ENCODE data around the gene OR10D3. TPM values are rescaled to one million over a fixed set of nuclear protein-coding genes. Genes with fewer than 3 reads are reported as not detected.

The OR10D3 gene
- total RNA-seq, 4 donors from 2014 or later: not detected

DNA sequence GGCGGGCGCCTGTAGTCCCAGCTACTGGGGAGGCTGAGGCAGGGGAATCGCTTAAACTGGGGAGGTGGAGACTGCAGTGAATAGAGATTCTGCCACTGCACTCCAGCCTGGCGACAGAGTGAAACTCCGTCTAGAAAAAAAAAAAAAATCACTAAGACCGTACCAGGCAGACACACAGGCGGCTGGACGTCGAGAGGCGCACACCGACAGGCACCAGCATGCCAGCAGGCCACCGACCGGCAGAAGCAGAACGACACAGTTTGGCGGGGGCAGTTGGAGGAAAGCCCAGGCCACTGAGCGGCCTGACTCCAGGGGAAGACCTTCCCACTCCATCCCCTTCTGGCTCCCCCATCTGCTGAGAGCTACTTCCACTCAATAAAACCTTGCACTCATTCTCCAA lies 17.5 kb downstream of the OR10D3 start:
- 92 to 98% methylated on average over 16 of the region's 16 CpGs for WGBS, 2 donors
- H3K4me3 ChIP-seq: no peak overlapping the region
- no peak for DNase-seq (ENCODE audit: low spot score in 2 of 2)
- H3K9me3 ChIP-seq: no peaks in the 10 kb centered on the region
- no peaks in the 10 kb centered on the region for H3K27me3 ChIP-seq
- H3K36me3 ChIP-seq: no peaks in the 10 kb centered on the region
- TF ChIP-seq EP300 (IDR thresholded peaks at IDR 0.05) (no peak), POLR2A (IDR thresholded peaks at IDR 0.05) (no peak)
- TF ChIP-seq, protein P1, sequence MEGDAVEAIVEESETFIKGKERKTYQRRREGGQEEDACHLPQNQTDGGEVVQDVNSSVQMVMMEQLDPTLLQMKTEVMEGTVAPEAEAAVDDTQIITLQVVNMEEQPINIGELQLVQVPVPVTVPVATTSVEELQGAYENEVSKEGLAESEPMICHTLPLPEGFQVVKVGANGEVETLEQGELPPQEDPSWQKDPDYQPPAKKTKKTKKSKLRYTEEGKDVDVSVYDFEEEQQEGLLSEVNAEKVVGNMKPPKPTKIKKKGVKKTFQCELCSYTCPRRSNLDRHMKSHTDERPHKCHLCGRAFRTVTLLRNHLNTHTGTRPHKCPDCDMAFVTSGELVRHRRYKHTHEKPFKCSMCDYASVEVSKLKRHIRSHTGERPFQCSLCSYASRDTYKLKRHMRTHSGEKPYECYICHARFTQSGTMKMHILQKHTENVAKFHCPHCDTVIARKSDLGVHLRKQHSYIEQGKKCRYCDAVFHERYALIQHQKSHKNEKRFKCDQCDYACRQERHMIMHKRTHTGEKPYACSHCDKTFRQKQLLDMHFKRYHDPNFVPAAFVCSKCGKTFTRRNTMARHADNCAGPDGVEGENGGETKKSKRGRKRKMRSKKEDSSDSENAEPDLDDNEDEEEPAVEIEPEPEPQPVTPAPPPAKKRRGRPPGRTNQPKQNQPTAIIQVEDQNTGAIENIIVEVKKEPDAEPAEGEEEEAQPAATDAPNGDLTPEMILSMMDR (IDR thresholded peaks at IDR 0.05): no peak
- no peaks in the 10 kb centered on the region for H3K4me1 ChIP-seq
- H3K27ac ChIP-seq: no peak overlapping the region

DNA sequence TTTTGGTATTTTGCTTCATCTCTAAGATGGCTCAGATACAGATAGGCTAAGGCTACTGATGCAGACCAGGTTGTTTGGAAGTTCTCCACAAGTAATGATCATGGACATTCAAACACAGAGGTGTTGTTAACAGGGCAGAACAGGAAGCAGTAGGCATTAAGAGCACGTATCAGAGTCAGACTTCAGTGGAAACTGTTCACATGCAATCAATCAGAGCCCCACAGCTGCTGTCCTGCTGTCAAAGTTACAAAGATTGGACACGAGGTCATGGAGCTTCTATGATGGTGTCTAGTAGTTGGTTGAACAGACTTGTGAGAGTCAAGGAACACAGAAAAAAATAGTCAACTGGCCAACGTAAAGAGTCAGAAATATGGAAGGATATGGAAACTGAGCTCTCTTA lies 19.8 kb downstream of the OR10D3 start:
- H3K36me3 ChIP-seq: no peaks in the 10 kb centered on the region
- WGBS, 2 donors: 53 to 57% methylated on average over 3 of the region's 3 CpGs

DNA sequence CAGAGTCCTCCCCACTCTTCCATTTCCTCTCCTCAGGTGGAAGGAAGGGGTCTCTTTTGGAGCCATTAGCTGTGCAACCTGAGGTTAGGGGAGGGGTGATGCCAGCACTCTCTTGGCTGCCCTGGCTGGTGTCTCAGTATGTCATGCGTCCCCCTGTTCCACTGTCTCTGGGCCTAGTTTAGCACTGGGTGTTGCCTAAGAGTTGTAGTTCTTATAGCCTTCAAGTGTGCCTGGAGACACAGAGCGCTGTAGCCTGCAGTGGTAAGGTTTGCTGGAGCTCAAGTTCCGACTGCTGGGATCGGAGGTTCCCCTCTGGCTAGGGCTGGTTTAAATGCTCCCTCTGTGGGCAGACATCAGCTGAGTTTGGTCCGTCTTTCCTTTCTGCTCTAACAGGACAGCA lies 20.9 kb downstream of the OR10D3 start:
- no peak for DNase-seq (ENCODE audit: low spot score in 2 of 2)
- H3K36me3 ChIP-seq: no peaks in the 10 kb centered on the region
- WGBS, 2 donors: 85 to 86% methylated on average over 5 of the region's 5 CpGs

More for the DNA sequence above, 19.8 kb downstream of the OR10D3 start:
- H3K27me3 ChIP-seq: no peaks in the 10 kb centered on the region
- no peaks in the 10 kb centered on the region for H3K9me3 ChIP-seq
- TF ChIP-seq POLR2A (IDR thresholded peaks at IDR 0.05) (no peak), EP300 (IDR thresholded peaks at IDR 0.05) (no peak)
- TF ChIP-seq, protein P1 (IDR thresholded peaks at IDR 0.05): no peak
- no peak overlapping the region for H3K27ac ChIP-seq
- no peak for DNase-seq (ENCODE audit: low spot score in 2 of 2)
- no peaks in the 10 kb centered on the region for H3K4me1 ChIP-seq
- H3K4me3 ChIP-seq: no peak overlapping the region

DNA sequence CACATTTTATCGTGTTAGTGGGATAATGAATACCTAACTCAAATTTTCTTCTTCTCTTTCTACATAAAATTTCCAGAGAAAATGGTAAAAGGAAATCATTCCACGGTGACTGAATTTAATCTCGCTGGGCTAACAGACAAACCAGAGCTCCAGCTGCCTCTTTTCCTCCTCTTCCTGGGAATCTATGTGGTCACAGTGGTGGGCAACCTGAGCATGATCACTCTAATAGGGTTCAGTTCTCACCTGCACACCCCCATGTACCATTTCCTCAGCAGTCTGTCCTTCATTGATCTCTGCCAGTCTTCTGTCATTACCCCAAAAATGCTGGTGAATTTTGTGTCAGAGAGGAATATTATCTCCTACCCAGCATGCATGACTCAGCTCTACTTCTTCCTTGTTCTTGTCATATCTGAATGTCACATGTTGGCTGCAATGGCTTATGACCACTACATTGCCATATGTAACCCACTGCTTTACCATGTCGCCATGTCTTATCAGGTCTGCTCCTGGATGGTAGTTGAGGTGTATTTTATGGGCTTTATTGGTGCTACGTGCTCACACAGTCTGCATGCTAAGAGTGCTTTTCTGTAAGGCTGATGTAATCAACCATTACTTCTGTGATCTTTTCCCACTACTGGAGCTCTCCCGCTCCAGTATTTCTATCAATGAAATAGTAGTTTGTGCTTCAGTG lies 24.1 kb downstream of the OR10D3 start:
- Histone ChIP-seq H3K4me3 (no peak overlapping the region), H3K9me3 (no peaks in the 10 kb centered on the region), H3K36me3 (no peaks in the 10 kb centered on the region), H3K27ac (no peak overlapping the region), H3K27me3 (no peaks in the 10 kb centered on the region), H3K4me1 (no peaks in the 10 kb centered on the region)
- DNase-seq (ENCODE audit: low spot score in 2 of 2): no peak
- 81 to 83% methylated on average over 6 of the region's 6 CpGs for WGBS, 2 donors
- TF ChIP-seq, protein P1 (IDR thresholded peaks at IDR 0.05): no peak
- TF ChIP-seq EP300 (IDR thresholded peaks at IDR 0.05) (no peak), POLR2A (IDR thresholded peaks at IDR 0.05) (no peak)

More for the DNA sequence above, 20.9 kb downstream of the OR10D3 start:
- TF ChIP-seq POLR2A (IDR thresholded peaks at IDR 0.05) (no peak), EP300 (IDR thresholded peaks at IDR 0.05) (no peak)
- TF ChIP-seq, protein P1 (IDR thresholded peaks at IDR 0.05): no peak
- no peaks in the 10 kb centered on the region for H3K27me3 ChIP-seq
- H3K4me1 ChIP-seq: no peaks in the 10 kb centered on the region
- H3K27ac ChIP-seq: no peak overlapping the region
- H3K9me3 ChIP-seq: no peaks in the 10 kb centered on the region
- H3K4me3 ChIP-seq: no peak overlapping the region

DNA sequence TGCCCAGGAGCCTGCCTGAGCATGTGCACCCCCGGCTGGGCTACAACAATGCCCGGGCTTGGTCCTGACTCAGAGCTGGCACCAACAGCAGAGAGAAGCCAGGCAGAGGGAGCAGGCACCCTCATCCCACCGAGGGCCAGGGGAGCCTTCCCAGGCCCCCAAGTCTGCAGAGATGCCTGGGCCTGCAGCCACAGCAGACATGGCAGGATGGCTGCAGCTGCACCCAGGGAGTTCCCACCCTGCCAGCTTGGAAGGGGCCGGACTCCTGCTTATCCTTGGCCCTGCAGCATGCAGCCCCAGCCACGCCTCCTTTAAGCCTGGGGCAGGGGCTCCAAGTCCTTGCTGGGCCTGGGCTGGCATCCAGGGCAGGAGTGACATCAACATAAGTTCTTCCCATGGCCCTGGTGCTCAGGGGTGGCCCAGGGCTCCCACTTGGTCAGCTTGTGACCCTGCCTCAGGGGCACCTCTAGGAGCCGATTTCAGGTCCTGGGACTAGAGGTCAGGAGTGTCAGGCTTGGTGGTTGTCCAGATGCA lies 26.7 kb downstream of the OR10D3 start:
- DNase-seq (ENCODE audit: low spot score in 2 of 2): no peak
- H3K9me3 ChIP-seq: no peaks in the 10 kb centered on the region
- H3K27me3 ChIP-seq: no peaks in the 10 kb centered on the region
- no peaks in the 10 kb centered on the region for H3K4me1 ChIP-seq
- TF ChIP-seq POLR2A (IDR thresholded peaks at IDR 0.05): no peak
- TF ChIP-seq EP300 (IDR thresholded peaks at IDR 0.05): no peak
- TF ChIP-seq, protein P1 (IDR thresholded peaks at IDR 0.05): no peak
- 94 to 97% methylated on average over 3 to 6 of the region's 6 CpGs for WGBS, 2 donors
- no peak overlapping the region for H3K27ac ChIP-seq
- H3K36me3 ChIP-seq: no peaks in the 10 kb centered on the region
- H3K4me3 ChIP-seq: no peak overlapping the region

Measured in tibial nerve (tissue), 4 donors.